Endothelial cell of umbilical vein (primary cell): ENCODE data around the gene DAP.

Experiments
- CTCF ChIP-seq, 2 donors: IDR thresholded peaks; 1 replicate in 1 of 2; 2 replicates in 1 of 2; pipeline ENCODE4 v1.5.1; 2011; ENCODE audit warnings: low read length in 2 of 2, mild to moderate bottlenecking in 2 of 2, moderate library complexity in 2 of 2, control low read depth in 1 of 2, inconsistent platforms in 1 of 2, low read depth in 1 of 2; ENCODE audit not compliant: insufficient read depth in 1 of 2; ENCODE audit errors: extremely low read depth in 1 of 2
- EZH2 ChIP-seq: IDR thresholded peaks from 2 replicates; pipeline ENCODE4 v1.6.1; 2012; ENCODE audit warnings: borderline replicate concordance, low read depth, mild to moderate bottlenecking, moderate library complexity, low read length, inconsistent platforms; ENCODE audit not compliant: severe bottlenecking
- FOS ChIP-seq: IDR thresholded peaks from 2 replicates; pipeline ENCODE4 v1.6.1; 2011; ENCODE audit warnings: mild to moderate bottlenecking, low read length, moderate library complexity, borderline replicate concordance; ENCODE audit not compliant: insufficient read depth
- MAX ChIP-seq: IDR thresholded peaks from 2 replicates; pipeline ENCODE4 v1.6.1; 2011; ENCODE audit not compliant: insufficient read depth, insufficient read length
- POLR2A ChIP-seq: IDR thresholded peaks from 2 replicates; pipeline ENCODE4 v1.6.1; 2012; ENCODE audit warnings: low read depth, mild to moderate bottlenecking, control low read depth, low read length
- POLR2AphosphoS5 ChIP-seq: IDR thresholded peaks from 2 replicates; pipeline ENCODE4 v1.6.1; 2012; ENCODE audit warnings: low read depth, mild to moderate bottlenecking, control low read depth, low read length, moderate library complexity; ENCODE audit not compliant: insufficient read depth

- TF ChIP-seq EZH2, result no peak
- no peak for TF ChIP-seq CTCF (IDR thresholded peaks at IDR 0.05; ENCODE audit: extremely low read depth in 1 of 2, insufficient read depth in 1 of 2, low read depth in 1 of 2, low read length in 2 of 2)
- TF ChIP-seq POLR2A, result no peak
- no peak for TF ChIP-seq POLR2AphosphoS5
- TF ChIP-seq MAX, result no peak
- no peak for TF ChIP-seq FOS
Observed at GRCh38 chr5:10648806-10649665, 112.0 kb downstream of the DAP start.
